Neural crest cell (in vitro differentiated cells): ENCODE data around the gene PNISR. TPM values are rescaled to one million over a fixed set of nuclear protein-coding genes. Genes with fewer than 3 reads are reported as not detected.

Source experiments
- DNase-seq: peaks from one replicate; pipeline ENCODE4 v3.0.0; 2021; ENCODE audit warnings: low read depth, mixed read lengths, low spot score
- H3K27ac Mint-ChIP-seq: one replicate; pipeline ENCODE4 v1.8.0; 2021; ENCODE audit warnings: mild to moderate bottlenecking, mixed read lengths; ENCODE audit not compliant: unreplicated experiment
- H3K27me3 Mint-ChIP-seq: 2 replicates; pipeline ENCODE4 v1.8.0; 2021; ENCODE audit warnings: low read depth, mild to moderate bottlenecking, mixed read lengths
- H3K36me3 Mint-ChIP-seq: 2 replicates; pipeline ENCODE4 v1.8.0; 2021; ENCODE audit warnings: low read depth, mild to moderate bottlenecking, mixed read lengths
- H3K4me1 Mint-ChIP-seq: 2 replicates; pipeline ENCODE4 v1.8.0; 2021; ENCODE audit warnings: mixed read lengths
- H3K4me3 Mint-ChIP-seq: one replicate; pipeline ENCODE4 v1.8.0; 2021; ENCODE audit warnings: mild to moderate bottlenecking, mixed read lengths
- H3K9me3 Mint-ChIP-seq: 2 replicates; pipeline ENCODE4 v1.8.0; 2021; ENCODE audit warnings: mixed read lengths
- CTCF ChIP-seq: fragments of 200-600 bp; sonication (generic); conservative IDR thresholded peaks from 2 replicates; pipeline ENCODE4 v1.5.0; 2021; ENCODE audit warnings: antibody characterized with exemption, mild to moderate bottlenecking
- total RNA-seq: library from RNA; stranded (reverse); gene quantifications from 2 replicates; pipeline ENCODE4 v1.2.1, GENCODE V29; 2021

Gene PNISR
- total RNA-seq, 1 donor from 2014 or later: 155 TPM

- H3K36me3 Mint-ChIP-seq: no peaks in the 10 kb centered on the region
- no peak overlapping the region for H3K4me3 Mint-ChIP-seq
- peaks cover 23% of the 10 kb centered on the region for H3K27me3 Mint-ChIP-seq
- TF ChIP-seq CTCF: no peak
- H3K27ac Mint-ChIP-seq: no peak overlapping the region
- H3K4me1 Mint-ChIP-seq: no peaks in the 10 kb centered on the region
- H3K9me3 Mint-ChIP-seq: no peaks in the 10 kb centered on the region
- DNase-seq: no peak
Measured at GRCh38 chr6:99359800-99360199, 65.3 kb downstream of the PNISR start.

- Mint-ChIP-seq H3K27ac (no peak overlapping the region), H3K4me1 (no peaks in the 10 kb centered on the region), H3K9me3 (no peaks in the 10 kb centered on the region), H3K4me3 (no peak overlapping the region), H3K27me3 (peaks cover 34% of the 10 kb centered on the region), H3K36me3 (no peaks in the 10 kb centered on the region)
- no peak for DNase-seq
- no peak for TF ChIP-seq CTCF
Measured at GRCh38 chr6:99356641-99357040, 68.5 kb downstream of the PNISR start.

- Mint-ChIP-seq H3K4me3 (no peak overlapping the region), H3K27ac (no peak overlapping the region), H3K4me1 (peaks cover 4% of the 10 kb centered on the region), H3K27me3 (peaks cover 41% of the 10 kb centered on the region), H3K36me3 (no peaks in the 10 kb centered on the region), H3K9me3 (no peaks in the 10 kb centered on the region)
- TF ChIP-seq CTCF: no peak
- DNase-seq: no peak
Measured at GRCh38 chr6:99354983-99355382, 70.1 kb downstream of the PNISR start.

- DNase-seq: no peak
- no peak overlapping the region for H3K27ac Mint-ChIP-seq
- H3K9me3 Mint-ChIP-seq: no peaks in the 10 kb centered on the region
- H3K27me3 Mint-ChIP-seq: peaks cover 41% of the 10 kb centered on the region
- H3K4me3 Mint-ChIP-seq: peak overlapping the region; percentile 39
- no peaks in the 10 kb centered on the region for H3K36me3 Mint-ChIP-seq
- H3K4me1 Mint-ChIP-seq: peaks cover 13% of the 10 kb centered on the region
- TF ChIP-seq CTCF: no peak
Measured at GRCh38 chr6:99353126-99353525, 72.0 kb downstream of the PNISR start.

- H3K27me3 Mint-ChIP-seq: peaks cover 23% of the 10 kb centered on the region
- no peaks in the 10 kb centered on the region for H3K9me3 Mint-ChIP-seq
- no peaks in the 10 kb centered on the region for H3K36me3 Mint-ChIP-seq
- no peak for TF ChIP-seq CTCF
- DNase-seq: no peak
- H3K4me1 Mint-ChIP-seq: peaks cover 30% of the 10 kb centered on the region
- no peak overlapping the region for H3K27ac Mint-ChIP-seq
- H3K4me3 Mint-ChIP-seq: peak overlapping the region; percentile 81
Measured at GRCh38 chr6:99350573-99350972, 74.5 kb downstream of the PNISR start.
